ENCODE data around the gene LRRC61.
"Not testable (repeated sequence)": the region's sequence is repeated elsewhere in the genome, so short reads cannot be mapped to it uniquely, and the experiment has no call there.

LRRC61 gene

GRCh38 chr7:150385302-150385723 lies 62.2 kb downstream of the LRRC61 start:
- H3K4me2 ChIP-seq, result peak overlapping the region; percentile 30; the same call in 1 of the 2 replicates
- H4K20me1 ChIP-seq (ENCODE audit: insufficient read depth), result no peaks in the 10 kb centered on the region
- H3K4me3 ChIP-seq (IDR thresholded peaks at IDR 0.05; ENCODE audit: insufficient read depth, low read depth, low read length), result no peak overlapping the region
- peaks cover 48% of the 10 kb centered on the region for H3K4me1 ChIP-seq (ENCODE audit: low read depth, poor library complexity, severe bottlenecking)
- H3K27ac ChIP-seq, result peak overlapping the region; percentile 15; the same call in 1 of the 2 replicates
- H2AFZ ChIP-seq (ENCODE audit: low read depth), result no peak overlapping the region
- H3K9ac ChIP-seq, result 0 out of 2 replicates have a peak overlapping the region, but pooled peaks have one; percentile 10
- TF ChIP-seq, protein P1, sequence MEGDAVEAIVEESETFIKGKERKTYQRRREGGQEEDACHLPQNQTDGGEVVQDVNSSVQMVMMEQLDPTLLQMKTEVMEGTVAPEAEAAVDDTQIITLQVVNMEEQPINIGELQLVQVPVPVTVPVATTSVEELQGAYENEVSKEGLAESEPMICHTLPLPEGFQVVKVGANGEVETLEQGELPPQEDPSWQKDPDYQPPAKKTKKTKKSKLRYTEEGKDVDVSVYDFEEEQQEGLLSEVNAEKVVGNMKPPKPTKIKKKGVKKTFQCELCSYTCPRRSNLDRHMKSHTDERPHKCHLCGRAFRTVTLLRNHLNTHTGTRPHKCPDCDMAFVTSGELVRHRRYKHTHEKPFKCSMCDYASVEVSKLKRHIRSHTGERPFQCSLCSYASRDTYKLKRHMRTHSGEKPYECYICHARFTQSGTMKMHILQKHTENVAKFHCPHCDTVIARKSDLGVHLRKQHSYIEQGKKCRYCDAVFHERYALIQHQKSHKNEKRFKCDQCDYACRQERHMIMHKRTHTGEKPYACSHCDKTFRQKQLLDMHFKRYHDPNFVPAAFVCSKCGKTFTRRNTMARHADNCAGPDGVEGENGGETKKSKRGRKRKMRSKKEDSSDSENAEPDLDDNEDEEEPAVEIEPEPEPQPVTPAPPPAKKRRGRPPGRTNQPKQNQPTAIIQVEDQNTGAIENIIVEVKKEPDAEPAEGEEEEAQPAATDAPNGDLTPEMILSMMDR (conservative IDR thresholded peaks at IDR 0.05; ENCODE audit: low read depth, low read length), result no peak
- H3K79me2 ChIP-seq (ENCODE audit: insufficient read depth, low read depth), result 0 out of 2 replicates have a peak, but pooled peaks cover 8% of the 10 kb centered on the region
- H3K27me3 ChIP-seq (ENCODE audit: insufficient read depth, low read depth), result no peaks in the 10 kb centered on the region
- H3K36me3 ChIP-seq (ENCODE audit: insufficient read depth), result no peaks in the 10 kb centered on the region

- Histone ChIP-seq H3K4me2 (peak overlapping the region; percentile 30; the same call in 1 of the 2 replicates), H3K4me1 (ENCODE audit: low read depth, poor library complexity, severe bottlenecking) (peaks cover 43% of the 10 kb centered on the region), H3K27ac (peak overlapping the region; percentile 15; the same call in 1 of the 2 replicates), H3K9ac (peak overlapping the region; percentile 10; the same call in 1 of the 2 replicates)
- H3K36me3 ChIP-seq (ENCODE audit: insufficient read depth); H4K20me1 ChIP-seq (ENCODE audit: insufficient read depth); H3K79me2 ChIP-seq (ENCODE audit: insufficient read depth, low read depth); H2AFZ ChIP-seq (ENCODE audit: low read depth); H3K27me3 ChIP-seq (ENCODE audit: insufficient read depth, low read depth); H3K4me3 ChIP-seq (IDR thresholded peaks at IDR 0.05; ENCODE audit: insufficient read depth, low read depth, low read length): not testable (repeated sequence)
Measured at GRCh38 chr7:150385884-150386283, 62.7 kb downstream of the LRRC61 start.

Data from KMS-11 (cell line).